Measurements from ENCODE around the gene MAP3K2. TPM values are rescaled to one million over a fixed set of nuclear protein-coding genes. Genes with fewer than 3 reads are reported as not detected.

Gene MAP3K2
- total and polyA plus RNA-seq, 2 of the 4 experiments (the other 2 are of a cell fraction) = 6.2 to 30.8 TPM

- TF ChIP-seq ELK1 (IDR thresholded peaks at IDR 0.05; ENCODE audit: borderline replicate concordance, low read depth, low read length) = no peak
- TF ChIP-seq MAFK (IDR thresholded peaks at IDR 0.05; ENCODE audit: low read depth, low read length) = no peak
- TF ChIP-seq RAD21 (IDR thresholded peaks at IDR 0.05; ENCODE audit: low read length) = no peak; the same call in 1 of the 2 replicates
- 0 out of 2 replicates have a peak, but pooled peaks have one; percentile 29 for TF ChIP-seq MXI1 (IDR thresholded peaks at IDR 0.05; ENCODE audit: borderline replicate concordance, low read depth, low read length)
- TF ChIP-seq POLR2A (IDR thresholded peaks at IDR 0.05; ENCODE audit: low read depth, low read length) = peak; percentile 95
- no peak for TF ChIP-seq RCOR1 (IDR thresholded peaks at IDR 0.05; ENCODE audit: insufficient replicate concordance, low read length)
Observed at GRCh38 chr2:127387655-127388422, at the start of gene MAP3K2 (continued).
